Activated T-cell treated with anti-CD3 and anti-CD28 coated beads, Interleukin-2, amount 50 U/mL, for 1 hour (primary cell): ENCODE results near the gene VAV1.
"Not testable (repeated sequence)": the region's sequence is repeated elsewhere in the genome, so short reads cannot be mapped to it uniquely, and the experiment has no call there.

ENCODE experiments used
- DNase-seq: peaks from one replicate; pipeline ENCODE4 v3.0.0-alpha.2; 2020

The VAV1 gene

GRCh38 chr19:6737873-6738786, 34.4 kb upstream of the VAV1 start:
- peak; percentile 79 for DNase-seq

GRCh38 chr19:6738787-6739389, 33.6 kb upstream of the VAV1 start:
- peak; percentile 56 for DNase-seq

DNA sequence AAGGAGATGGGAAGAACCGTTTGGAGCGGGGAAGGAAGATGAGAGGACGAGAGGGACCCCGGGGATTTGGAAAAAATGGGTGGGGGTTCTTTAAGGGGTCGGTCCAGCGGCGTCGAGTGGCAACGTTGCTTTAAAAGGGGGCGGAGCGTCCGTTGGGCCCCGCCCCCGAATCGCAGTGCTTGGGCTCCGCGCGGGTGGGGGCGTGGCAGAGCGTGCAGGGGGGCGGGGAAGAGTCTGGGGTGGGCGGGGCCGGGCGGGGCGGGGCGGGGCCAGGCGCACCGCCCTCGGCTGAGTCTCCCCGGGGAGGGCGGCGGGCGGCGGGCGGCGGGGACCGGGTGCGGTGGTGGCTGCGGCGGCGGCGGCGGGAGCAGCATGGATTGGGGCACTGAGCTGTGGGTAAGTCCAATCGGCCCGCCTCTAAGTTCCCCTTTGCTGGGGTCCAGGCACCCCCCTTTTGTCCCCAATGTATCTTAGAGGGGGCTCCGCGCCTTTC, 33.1 kb upstream of the VAV1 start, which contains the start of gene TRIP10:
Gene TRIP10 (plus strand): TSS at position 291 of the 493 bp plus-strand sequence. CDS start 82 bp downstream, at position 373.
- DNase-seq, result peak; percentile 90

- peak; percentile 39 for DNase-seq
These were observed 32.5 kb upstream of the VAV1 start for GRCh38 chr19:6739883-6740588.

- DNase-seq, result peak; percentile 34
These were observed 31.7 kb upstream of the VAV1 start for GRCh38 chr19:6740589-6741343.

DNA sequence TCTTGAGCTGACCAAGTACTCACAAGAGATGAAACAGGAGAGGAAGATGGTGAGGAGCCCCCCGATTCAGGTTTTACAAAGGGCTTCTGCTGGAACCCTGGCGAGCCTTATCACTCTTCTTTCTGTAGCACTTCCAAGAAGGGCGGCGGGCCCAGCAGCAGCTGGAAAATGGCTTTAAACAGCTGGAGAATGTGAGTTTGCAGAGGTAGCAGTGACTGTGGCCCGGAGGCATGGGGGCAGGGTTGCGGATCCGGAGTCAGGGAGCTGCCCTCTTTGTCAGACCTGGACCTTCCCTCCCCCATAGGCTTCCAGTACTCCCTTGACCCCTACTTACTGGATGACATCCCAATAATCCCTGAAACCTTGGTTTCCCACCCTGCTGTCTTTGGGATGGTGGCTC, 29.4 kb upstream of the VAV1 start:
- DNase-seq, result no peak

- DNase-seq, result no peak
These were observed 28.7 kb upstream of the VAV1 start for GRCh38 chr19:6743714-6744380.

- no peak for DNase-seq
These were observed 27.9 kb upstream of the VAV1 start for GRCh38 chr19:6744381-6745301.

GRCh38 chr19:6745965-6746364, 26.5 kb upstream of the VAV1 start:
- DNase-seq, result no peak

- not testable (repeated sequence) for DNase-seq
These were observed 24.0 kb upstream of the VAV1 start for GRCh38 chr19:6748543-6748942.

DNA sequence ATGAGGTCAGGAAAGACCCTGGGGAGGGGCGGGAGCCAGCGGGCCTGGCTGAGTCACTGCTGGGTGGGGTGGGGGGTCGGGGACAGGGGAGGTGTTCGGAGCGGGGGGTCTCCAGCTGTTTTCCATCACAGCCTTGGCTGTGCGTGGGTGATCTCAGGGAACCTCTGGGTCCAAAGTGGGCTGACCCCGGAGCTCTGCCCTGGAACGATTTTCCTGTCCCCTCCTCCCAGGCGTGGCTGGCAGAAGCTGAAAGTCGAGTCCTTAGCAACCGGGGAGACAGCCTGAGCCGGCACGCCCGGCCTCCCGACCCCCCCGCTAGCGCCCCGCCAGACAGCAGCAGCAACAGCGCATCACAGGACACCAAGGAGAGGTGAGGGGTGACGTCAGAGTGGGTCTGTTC, 22.4 kb upstream of the VAV1 start:
- no peak for DNase-seq

DNA sequence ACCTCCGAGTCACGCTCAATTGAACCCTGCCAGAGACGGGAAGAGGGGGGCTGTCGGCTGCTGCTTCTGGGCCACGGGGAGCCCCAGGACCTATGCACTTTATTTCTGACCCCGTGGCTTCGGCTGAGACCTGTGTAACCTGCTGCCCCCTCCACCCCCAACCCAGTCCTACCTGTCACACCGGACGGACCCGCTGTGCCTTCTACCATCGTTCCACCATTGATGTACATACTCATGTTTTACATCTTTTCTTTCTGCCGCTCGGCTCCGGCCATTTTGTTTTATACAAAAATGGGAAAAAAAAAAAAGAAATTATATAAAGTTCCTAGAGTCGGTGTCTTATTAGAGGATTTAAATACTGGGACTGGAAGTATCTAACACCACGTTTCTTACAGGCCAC, 21.3 kb upstream of the VAV1 start:
- DNase-seq, result no peak

GRCh38 chr19:6752256-6753177, 20.0 kb upstream of the VAV1 start:
- DNase-seq, result no peak

DNA sequence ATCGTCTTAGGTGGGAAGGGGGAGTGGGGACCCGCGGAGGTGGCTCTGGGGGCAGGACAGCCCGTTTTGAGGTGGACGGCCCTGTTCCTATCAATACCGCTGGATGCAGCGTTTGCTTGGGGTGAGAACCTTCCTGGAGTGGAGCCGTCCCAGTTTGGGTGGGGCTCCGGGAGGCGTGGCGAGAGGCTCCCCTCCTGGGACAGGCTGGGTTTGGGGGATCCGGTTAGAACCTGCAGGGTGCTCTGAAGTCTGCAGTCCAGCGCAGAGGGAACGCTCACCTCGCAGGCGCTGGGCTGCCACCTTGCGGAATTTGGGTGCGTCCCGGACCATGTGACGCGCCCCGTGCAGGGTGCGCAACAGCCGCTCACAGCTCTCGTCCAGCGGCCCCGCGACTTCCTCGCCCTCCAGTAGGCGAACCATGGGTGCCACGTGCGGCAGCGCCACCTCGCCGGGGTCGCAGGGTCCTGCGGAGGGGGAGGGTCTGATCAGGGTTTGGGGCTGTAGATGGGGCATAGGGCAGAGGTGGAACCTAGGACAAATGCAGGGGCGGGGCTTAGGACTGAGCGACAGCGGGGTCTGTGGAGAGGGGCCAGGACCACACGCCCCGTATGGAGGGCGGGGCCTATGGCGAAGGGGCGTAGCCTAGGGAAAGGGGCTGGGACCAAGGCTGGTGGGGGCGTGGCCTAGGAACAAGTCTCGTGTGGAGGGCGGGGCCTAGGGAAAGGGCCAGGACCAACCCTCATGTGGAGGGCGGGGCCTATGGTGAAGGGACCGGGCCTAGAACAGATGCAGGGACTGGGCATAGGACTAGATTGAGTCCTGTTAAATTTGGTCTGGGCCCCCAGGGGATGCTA, 19.1 kb upstream of the VAV1 start:
- DNase-seq, result peak; percentile 76

DNA sequence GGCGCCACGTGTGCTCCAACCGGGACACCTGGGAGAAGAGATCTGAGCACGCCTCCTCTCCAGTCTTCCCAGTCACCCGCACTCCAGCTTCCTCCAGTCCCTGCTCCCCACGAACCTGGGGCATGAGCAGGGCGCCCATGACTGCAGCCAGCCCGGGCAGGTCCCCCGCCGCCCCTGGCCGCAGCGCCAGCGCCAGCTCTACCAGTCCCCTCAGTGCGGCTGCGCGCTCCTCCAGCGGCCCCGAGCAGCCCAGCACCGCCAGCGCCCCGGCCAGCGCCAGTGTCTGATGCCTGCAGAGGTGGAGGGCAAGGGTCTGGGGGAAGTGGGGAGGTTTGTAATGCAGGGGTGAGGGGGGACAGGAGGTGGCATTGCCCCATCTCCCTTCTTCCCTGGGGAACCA, 18.4 kb upstream of the VAV1 start:
- no peak for DNase-seq

DNA sequence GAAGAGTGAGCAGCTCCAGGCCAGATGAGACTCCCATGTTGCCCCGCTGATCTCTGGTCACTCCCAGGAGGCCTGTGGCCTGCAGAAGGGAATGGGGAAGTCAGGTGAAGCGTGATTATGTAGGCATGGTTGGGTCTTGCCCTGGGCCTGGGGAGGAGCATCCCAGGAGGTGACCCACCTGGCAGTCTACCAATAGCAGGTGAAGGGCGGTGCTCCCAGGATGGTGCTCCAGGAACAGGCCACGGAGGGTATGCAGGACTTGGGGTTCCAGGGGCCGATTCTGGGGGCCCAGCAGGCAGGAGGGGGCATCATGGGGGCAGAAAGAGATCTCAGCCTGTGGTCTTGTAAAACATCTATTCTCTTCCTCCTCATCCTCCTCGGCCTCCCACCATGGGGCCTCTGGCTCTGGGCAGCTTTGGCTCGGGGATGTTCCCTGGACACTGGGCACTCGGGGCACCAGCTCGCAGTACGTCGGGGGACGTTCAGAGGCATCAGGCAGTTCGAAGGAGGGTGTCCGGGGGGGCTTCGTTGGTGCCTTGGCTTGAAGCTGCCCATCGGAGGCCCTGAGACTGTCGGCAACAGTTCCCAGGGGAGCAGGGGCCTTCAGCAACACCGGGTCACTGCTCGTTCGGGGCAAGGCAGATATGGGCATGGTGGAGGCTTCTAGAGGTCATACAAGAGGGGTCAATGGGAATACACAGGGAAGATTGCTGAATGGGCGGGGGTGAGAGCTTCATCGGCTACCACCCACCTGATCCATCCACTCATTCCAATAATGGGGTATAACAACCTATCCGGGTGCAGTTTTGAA, 17.6 kb upstream of the VAV1 start:
- no peak for DNase-seq

- no peak for DNase-seq
These were observed 11.9 kb upstream of the VAV1 start for GRCh38 chr19:6760606-6761005.
